HFF-Myc (cell line): Measurements from ENCODE around the gene C14orf93.

Experiments
- DNase-seq: peaks from one replicate; pipeline ENCODE4 v3.0.0-alpha.2; 2011; ENCODE audit warnings: low read depth; ENCODE audit errors: extremely low read depth
- H3K4me3 ChIP-seq: replicated peaks from 2 replicates; pipeline ENCODE4 v1.5.1; 2011; ENCODE audit warnings: low read depth, mild to moderate bottlenecking, control low read depth, low read length
- TF ChIP-seq, protein P1 (sequence below): IDR thresholded peaks from 2 replicates; pipeline ENCODE4 v1.5.1; 2012; ENCODE audit warnings: mild to moderate bottlenecking, low read depth, low read length, control low read depth; ENCODE audit errors: missing control alignments

Gene C14orf93

DNA sequence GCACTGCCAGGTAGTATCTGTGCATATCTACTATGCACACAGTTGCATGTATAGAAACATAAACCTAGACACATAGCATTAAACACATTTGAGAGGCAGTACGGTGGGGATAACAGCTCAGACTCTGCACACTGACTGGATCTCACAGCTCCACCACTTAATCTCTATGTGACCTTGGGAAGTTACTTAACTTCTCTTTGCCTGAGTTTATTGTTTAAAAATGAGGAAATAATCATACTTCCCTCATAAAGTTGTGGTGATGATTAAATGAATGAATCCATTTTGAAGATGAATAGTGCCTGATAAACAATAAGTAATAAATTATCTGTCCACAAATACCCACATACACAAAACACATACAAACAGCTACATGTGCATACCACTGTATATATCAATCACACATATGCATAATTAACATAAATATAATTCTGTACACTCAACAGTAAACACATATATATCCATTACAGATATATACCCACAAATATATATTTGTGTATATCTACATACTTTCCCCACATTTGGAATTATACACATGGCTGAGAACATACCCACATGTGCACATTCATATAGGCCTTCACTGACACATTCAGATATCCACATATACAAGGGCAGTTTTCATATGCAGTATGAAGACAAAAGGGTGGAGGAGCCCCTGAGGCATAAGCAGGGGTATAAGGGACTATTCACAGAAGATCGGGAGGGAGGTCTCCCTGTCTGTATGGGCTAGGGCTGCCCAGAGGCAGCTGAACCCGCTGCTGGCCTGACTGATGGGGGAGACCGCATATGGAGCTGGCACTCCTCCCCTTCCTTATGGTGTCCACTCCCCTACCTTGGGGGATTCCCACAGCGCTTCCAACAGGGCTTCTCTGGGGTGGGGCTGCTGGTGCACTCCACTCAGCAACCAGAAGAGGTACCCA, 41.5 kb upstream of the C14orf93 start:
- TF ChIP-seq, protein P1, sequence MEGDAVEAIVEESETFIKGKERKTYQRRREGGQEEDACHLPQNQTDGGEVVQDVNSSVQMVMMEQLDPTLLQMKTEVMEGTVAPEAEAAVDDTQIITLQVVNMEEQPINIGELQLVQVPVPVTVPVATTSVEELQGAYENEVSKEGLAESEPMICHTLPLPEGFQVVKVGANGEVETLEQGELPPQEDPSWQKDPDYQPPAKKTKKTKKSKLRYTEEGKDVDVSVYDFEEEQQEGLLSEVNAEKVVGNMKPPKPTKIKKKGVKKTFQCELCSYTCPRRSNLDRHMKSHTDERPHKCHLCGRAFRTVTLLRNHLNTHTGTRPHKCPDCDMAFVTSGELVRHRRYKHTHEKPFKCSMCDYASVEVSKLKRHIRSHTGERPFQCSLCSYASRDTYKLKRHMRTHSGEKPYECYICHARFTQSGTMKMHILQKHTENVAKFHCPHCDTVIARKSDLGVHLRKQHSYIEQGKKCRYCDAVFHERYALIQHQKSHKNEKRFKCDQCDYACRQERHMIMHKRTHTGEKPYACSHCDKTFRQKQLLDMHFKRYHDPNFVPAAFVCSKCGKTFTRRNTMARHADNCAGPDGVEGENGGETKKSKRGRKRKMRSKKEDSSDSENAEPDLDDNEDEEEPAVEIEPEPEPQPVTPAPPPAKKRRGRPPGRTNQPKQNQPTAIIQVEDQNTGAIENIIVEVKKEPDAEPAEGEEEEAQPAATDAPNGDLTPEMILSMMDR = no peak
- no peak overlapping the region for H3K4me3 ChIP-seq
- DNase-seq = no peak

DNA sequence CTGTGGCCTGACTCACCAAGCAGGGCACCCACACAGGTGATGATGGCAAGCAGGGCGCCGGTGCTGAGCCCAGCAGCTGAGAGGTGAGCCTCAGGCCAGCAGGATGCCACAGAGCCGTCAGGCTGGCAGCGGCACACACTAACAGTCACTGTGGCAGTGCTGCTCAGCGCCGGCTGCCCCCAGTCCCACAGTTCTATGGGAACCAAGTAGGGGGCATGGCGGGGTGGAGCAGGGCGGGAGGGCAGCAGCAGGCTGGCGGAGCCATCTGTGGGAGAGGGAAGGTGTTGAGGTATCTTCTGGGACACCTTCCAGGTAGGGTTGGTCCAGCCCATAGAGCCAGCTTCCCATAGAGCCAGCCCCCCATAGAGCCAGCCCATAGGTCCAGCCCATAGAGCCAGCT, 39.1 kb upstream of the C14orf93 start:
- H3K4me3 ChIP-seq = no peak overlapping the region
- DNase-seq = no peak
- TF ChIP-seq, protein P1 = no peak

DNA sequence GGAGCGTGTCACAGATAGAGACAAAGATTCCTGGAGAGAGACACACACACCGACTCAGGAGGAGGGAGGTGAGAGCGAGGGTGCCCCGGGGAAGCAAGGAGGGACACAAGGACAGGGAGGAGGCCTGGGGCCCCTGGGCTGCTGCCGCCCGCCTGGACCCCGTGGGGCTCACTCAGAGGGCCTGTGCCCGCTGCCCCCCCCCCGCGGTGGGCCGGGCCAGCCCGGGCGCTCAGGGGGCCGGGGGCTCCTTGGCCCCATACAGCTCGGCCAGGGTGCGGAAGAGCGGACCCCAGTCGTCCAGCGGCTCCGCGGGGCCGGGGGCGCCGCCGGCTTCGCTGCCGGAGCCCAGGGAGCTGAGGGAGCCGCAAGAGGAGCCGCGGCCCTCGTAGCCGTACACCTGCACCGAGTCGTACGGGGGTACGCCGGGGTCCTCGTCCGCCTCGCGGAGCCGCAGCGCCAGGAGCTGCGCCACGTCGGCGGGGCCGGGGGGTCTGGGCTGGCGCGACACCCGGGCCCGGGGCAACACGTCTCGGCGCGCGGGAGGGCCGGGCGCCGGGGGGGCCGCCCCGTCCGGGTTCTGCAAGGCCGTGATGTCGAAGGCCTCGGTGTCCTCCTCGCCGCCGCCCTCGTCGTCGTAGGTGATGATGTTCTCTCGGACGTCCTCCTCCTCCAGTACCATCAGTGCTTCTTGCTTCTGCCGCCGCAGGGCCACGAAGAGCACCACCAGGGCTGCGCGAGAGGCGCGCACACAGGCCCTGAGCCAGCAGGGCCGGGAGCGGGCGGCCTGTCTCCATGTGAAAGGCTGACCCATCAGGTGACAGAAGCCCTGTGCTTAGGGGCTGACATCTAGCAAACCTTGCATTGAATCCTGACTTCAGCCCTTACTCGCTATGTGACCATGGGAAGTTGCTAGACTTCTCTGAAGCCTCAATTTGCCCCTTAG, 38.1 kb upstream of the C14orf93 start:
- DNase-seq = no peak
- TF ChIP-seq, protein P1 = no peak
- H3K4me3 ChIP-seq = no peak overlapping the region

DNA sequence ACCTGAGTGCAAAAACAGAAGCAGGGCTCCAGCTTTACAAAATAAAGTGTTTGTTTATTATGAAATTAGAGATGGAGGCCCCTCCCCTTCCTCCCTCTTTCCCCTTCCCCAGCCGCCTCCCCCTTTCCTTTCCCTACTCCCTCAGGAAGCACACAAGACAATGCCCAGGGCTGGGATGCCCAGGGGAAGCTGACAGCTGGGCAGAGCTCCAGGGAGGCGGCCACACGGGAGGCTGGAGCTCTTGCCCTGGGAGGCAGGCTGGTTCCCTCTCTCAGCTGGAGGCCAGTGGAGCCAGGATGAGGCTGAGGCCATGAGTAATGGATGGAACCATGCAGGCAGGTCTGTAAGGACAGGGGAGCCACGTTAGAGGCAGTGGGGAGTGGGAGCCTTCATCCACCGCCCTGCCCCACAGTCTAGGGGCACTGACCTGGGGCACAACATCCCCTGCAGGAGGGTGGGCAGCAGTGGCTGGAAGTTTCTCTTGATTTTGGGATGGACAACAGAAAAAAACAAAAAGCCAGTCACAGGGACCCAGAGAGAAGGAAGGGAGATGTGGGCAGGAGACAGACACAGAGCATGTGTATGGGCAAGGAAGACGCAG, 37.2 kb upstream of the C14orf93 start:
- no peak overlapping the region for H3K4me3 ChIP-seq
- DNase-seq = no peak
- TF ChIP-seq, protein P1 = no peak

DNA sequence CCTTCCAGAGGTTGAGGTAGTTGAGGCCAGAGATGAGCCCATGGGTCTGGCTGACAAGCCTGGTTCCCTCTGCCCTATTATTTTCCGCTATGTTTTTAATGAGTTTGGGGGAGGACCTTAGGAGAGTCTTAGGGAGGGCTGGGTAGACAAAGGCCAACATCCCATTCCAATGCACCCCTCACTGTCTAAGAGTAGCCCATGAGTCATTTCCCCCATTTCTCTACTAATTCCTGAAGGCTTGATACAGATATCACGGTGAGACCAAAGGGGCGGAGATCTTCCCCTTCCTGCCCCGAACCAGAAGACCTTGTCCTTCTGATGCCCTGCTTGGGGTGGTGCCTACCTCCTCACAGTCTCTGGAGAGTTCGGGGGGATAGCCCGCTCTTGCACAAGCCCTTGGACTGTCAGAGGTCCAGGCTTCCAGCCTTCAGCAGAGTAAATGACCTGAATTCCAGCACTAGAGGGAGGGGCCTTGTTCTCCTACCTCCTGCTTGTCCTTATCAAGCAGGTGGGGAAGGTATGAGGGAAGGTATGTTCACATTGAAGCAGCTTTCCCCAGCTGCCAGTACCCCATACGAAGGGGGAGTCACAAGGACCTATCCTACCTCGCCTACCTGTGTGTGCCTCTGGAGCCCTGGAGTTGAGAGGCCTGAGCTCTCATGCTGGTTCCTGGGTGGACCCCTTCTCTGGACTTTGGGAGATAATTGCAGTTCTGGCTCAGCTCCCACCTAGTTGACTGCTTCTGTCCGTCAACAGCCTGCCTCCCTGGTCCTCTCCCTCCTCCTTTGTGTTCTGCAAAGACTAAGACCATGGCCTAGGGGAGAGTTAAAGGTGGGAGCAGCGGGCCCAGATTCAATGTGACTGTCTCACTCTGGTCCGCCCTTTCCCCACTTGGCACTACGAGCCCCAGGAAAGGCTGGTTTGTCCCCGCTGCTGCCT, 35.7 kb upstream of the C14orf93 start:
- TF ChIP-seq, protein P1 = no peak
- DNase-seq = no peak

DNA sequence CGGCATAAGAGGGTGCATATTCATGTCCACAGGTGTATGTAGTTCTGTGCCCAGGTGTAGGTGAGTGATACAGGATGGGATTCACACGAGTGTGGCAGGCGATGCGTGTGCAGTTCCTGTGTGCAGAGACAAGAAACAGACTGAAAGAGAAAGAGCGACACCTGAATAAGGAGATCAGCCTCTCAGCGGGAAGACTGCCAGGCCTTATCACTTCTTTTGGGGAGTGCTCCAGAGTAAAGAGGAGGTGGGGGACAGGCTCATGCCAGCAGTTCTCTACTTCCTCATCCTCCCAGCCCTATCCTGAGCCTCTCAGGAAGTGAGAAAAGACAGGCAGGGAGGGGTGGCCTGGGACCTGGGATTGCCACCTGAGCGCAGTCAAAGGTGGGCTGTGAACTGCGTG, 34.9 kb upstream of the C14orf93 start:
- TF ChIP-seq, protein P1 = no peak
- no peak for DNase-seq
- H3K4me3 ChIP-seq = no peak overlapping the region

More for the DNA sequence above, 35.7 kb upstream of the C14orf93 start:
- no peak overlapping the region for H3K4me3 ChIP-seq
